IMR-90 (cell line): ENCODE data around the gene SPATA9. TPM values are rescaled to one million over a fixed set of nuclear protein-coding genes. Genes with fewer than 3 reads are reported as not detected.

Experiments
- ATAC-seq: fragments of 200-7000 bp; cut with Tn5 transposase; 2 replicates; pipeline ENCODE4 v1.9.1; 2020; ENCODE audit warnings: low read depth, mild to moderate bottlenecking, moderate library complexity
- BruUV-seq: library from RNA; stranded (reverse); fragments of 400-500 nt; replicated peaks from 2 replicates; lab custom pipeline; 2021; lab: Mats Ljungman, UMichigan
- CTCF ChIA-PET: fragments of 300-600 bp; formaldehyde crosslinking; extraction: SDS; loops from one replicate; lab custom pipeline; 2021; ENCODE audit warnings: antibody characterized with exemption; lab: Yijun Ruan, JAX
- POLR2A ChIA-PET: fragments of 300-600 bp; sonication (Branson Sonifier 250); formaldehyde crosslinking; loops from one replicate; lab custom pipeline; 2022; ENCODE audit warnings: antibody characterized with exemption; ENCODE audit not compliant: unreplicated experiment; lab: Charles Lee
- DNase-seq: peaks from one replicate; pipeline ENCODE4 v3.0.0; 2013
- H2AFZ ChIP-seq: replicated peaks from 2 replicates; pipeline ENCODE3; 2013; ENCODE audit warnings: low read length, mild to moderate bottlenecking; ENCODE audit not compliant: poor library complexity
- H2AK5ac ChIP-seq: 2 replicates; pipeline ENCODE4 v1.6.1; 2013; ENCODE audit warnings: low read depth, low read length, inconsistent platforms
- H2AK9ac ChIP-seq: replicated peaks from 2 replicates; pipeline ENCODE3; 2013; ENCODE audit warnings: mild to moderate bottlenecking, low read depth, low read length, moderate library complexity; ENCODE audit not compliant: poor library complexity
- H2BK120ac ChIP-seq: 2 replicates; pipeline ENCODE4 v1.6.1; 2013; ENCODE audit warnings: low read depth, low read length, inconsistent platforms
- H2BK15ac ChIP-seq: 3 replicates; pipeline ENCODE4 v1.6.1; 2013; ENCODE audit warnings: low read depth, low read length, inconsistent platforms
- H2BK20ac ChIP-seq: 2 replicates; pipeline ENCODE4 v1.6.1; 2013; ENCODE audit warnings: low read depth, mild to moderate bottlenecking, inconsistent platforms, low read length, moderate library complexity
- H2BK5ac ChIP-seq: 2 replicates; pipeline ENCODE4 v1.6.1; 2013; ENCODE audit warnings: mild to moderate bottlenecking, low read depth, low read length, inconsistent platforms; ENCODE audit not compliant: poor library complexity, severe bottlenecking
- H3K14ac ChIP-seq: replicated peaks from 2 replicates; pipeline ENCODE4 v1.6.1; 2013; ENCODE audit warnings: low read depth, low read length, inconsistent platforms
- H3K18ac ChIP-seq: 2 replicates; pipeline ENCODE4 v1.6.1; 2013; ENCODE audit warnings: low read depth, low read length, control low read depth
- H3K23ac ChIP-seq: 2 replicates; pipeline ENCODE4 v1.6.1; 2013; ENCODE audit warnings: low read depth, low read length, inconsistent platforms
- H3K27ac ChIP-seq: 2 replicates; pipeline ENCODE4 v1.5.1; 2013; ENCODE audit warnings: mild to moderate bottlenecking, control low read depth, low read length; ENCODE audit not compliant: insufficient read depth
- H3K27me3 ChIP-seq: 2 replicates; pipeline ENCODE4 v1.6.1; 2013; ENCODE audit warnings: low read length; ENCODE audit not compliant: control insufficient read depth, insufficient read depth
- H3K36me3 ChIP-seq: 2 replicates; pipeline ENCODE4 v1.6.1; 2013; ENCODE audit warnings: low read length, mixed read lengths; ENCODE audit not compliant: control insufficient read depth, insufficient read depth
- H3K4ac ChIP-seq: 2 replicates; pipeline ENCODE4 v1.6.1; 2013; ENCODE audit warnings: low read depth, low read length, inconsistent platforms
- H3K4me1 ChIP-seq: 2 replicates; pipeline ENCODE4 v1.6.1; 2013; ENCODE audit warnings: low read length, mixed read lengths; ENCODE audit not compliant: control insufficient read depth, insufficient read depth
- H3K4me2 ChIP-seq: 2 replicates; pipeline ENCODE4 v1.6.1; 2013; ENCODE audit warnings: low read depth, mild to moderate bottlenecking, control low read depth, low read length, moderate library complexity
- H3K4me3 ChIP-seq: 2 replicates; pipeline ENCODE4 v1.5.1; 2013; ENCODE audit warnings: low read depth, mild to moderate bottlenecking, control low read depth, low read length, moderate library complexity; ENCODE audit not compliant: insufficient read depth
- H3K56ac ChIP-seq: 2 replicates; pipeline ENCODE4 v1.6.1; 2013; ENCODE audit warnings: low read length, inconsistent platforms; ENCODE audit not compliant: insufficient read depth; ENCODE audit errors: extremely low read depth
- H3K79me1 ChIP-seq, 2 experiments: 2 replicates each; pipeline ENCODE4 v1.6.1; 2013; ENCODE audit warnings: low read length in 2 of 2, inconsistent platforms in 1 of 2, low read depth in 1 of 2
- H3K9ac ChIP-seq: 2 replicates; pipeline ENCODE4 v1.6.1; 2013; ENCODE audit warnings: low read depth, low read length, control low read depth
- H3K9me1 ChIP-seq: 2 replicates; pipeline ENCODE4 v1.6.1; 2013; ENCODE audit warnings: low read length, inconsistent platforms; ENCODE audit not compliant: insufficient read depth
- H3K9me3 ChIP-seq: 2 replicates; pipeline ENCODE4 v1.6.1; 2013; ENCODE audit warnings: low read length; ENCODE audit not compliant: control insufficient read depth, insufficient read depth
- H4K20me1 ChIP-seq: 2 replicates; pipeline ENCODE4 v1.6.1; 2013; ENCODE audit warnings: low read length, inconsistent platforms; ENCODE audit not compliant: insufficient read depth
- H4K5ac ChIP-seq: 2 replicates; pipeline ENCODE4 v1.6.1; 2013; ENCODE audit warnings: mild to moderate bottlenecking, low read depth, low read length, control low read depth
- H4K8ac ChIP-seq, 2 experiments: 2 replicates each; pipeline ENCODE4 v1.6.1; 2013; ENCODE audit warnings: low read depth in 2 of 2, low read length in 2 of 2, control low read depth in 1 of 2, inconsistent platforms in 1 of 2
- H4K91ac ChIP-seq: 2 replicates; pipeline ENCODE4 v1.6.1; 2013; ENCODE audit warnings: low read depth, low read length, inconsistent platforms; ENCODE audit not compliant: insufficient read depth
- BHLHE40 ChIP-seq: fragments of 150-350 bp; IDR thresholded peaks from 2 replicates; pipeline ENCODE4 v1.6.1; 2016; ENCODE audit warnings: mild to moderate bottlenecking, low read depth, low read length
- CHD1 ChIP-seq: IDR thresholded peaks from 2 replicates; pipeline ENCODE4 v1.6.1; 2012; ENCODE audit warnings: low read depth, low read length, improper control_type of control experiment
- CTCF ChIP-seq: conservative IDR thresholded peaks from 2 replicates; pipeline ENCODE4 v1.5.1; 2012; ENCODE audit warnings: mild to moderate bottlenecking, low read depth, low read length, improper control_type of control experiment
- MAFK ChIP-seq: IDR thresholded peaks from 2 replicates; pipeline ENCODE4 v1.6.1; 2012; ENCODE audit warnings: low read depth, low read length, improper control_type of control experiment
- MXI1 ChIP-seq: IDR thresholded peaks from 2 replicates; pipeline ENCODE4 v1.6.1; 2012; ENCODE audit warnings: low read depth, mild to moderate bottlenecking, low read length, moderate library complexity, borderline replicate concordance
- NFE2L2 ChIP-seq: fragments of 150-350 bp; IDR thresholded peaks from 2 replicates; pipeline ENCODE4 v1.6.1; 2016; ENCODE audit warnings: low read depth, mild to moderate bottlenecking, low read length
- POLR2A ChIP-seq: IDR thresholded peaks from 2 replicates; pipeline ENCODE4 v1.6.1; 2012; ENCODE audit warnings: mild to moderate bottlenecking, low read depth, low read length
- RFX5 ChIP-seq: IDR thresholded peaks from 2 replicates; pipeline ENCODE4 v1.8.0; 2012; ENCODE audit warnings: low read depth, mild to moderate bottlenecking, low read length, moderate library complexity
- SMC3 ChIP-seq: fragments of 150-350 bp; IDR thresholded peaks from 2 replicates; pipeline ENCODE4 v1.6.1; 2016; ENCODE audit warnings: low read depth, mild to moderate bottlenecking, antibody characterized with exemption, low read length, moderate library complexity
- USF2 ChIP-seq: fragments of 150-350 bp; IDR thresholded peaks from 2 replicates; pipeline ENCODE4 v1.6.1; 2017; ENCODE audit warnings: mild to moderate bottlenecking, antibody characterized with exemption, low read length, low read depth
- dilution Hi-C: fragments of 300-500 bp; cut with HindIII; formaldehyde crosslinking; loops from one replicate; pipeline ENCODE4 v1.14.3; 2018; ENCODE audit warnings: low sequenced_read_pairs; ENCODE audit not compliant: unreplicated experiment
- in situ Hi-C: fragments of 300-500 bp; cut with MboI; formaldehyde crosslinking; loops from 3 replicates; pipeline ENCODE4 v1.14.3; 2019; ENCODE audit warnings: low sequenced_read_pairs, inconsistent platforms, mixed read lengths
- intact Hi-C: fragments of 100-400 bp; cut with micrococcal nuclease; formaldehyde crosslinking; loops from 2 replicates; pipeline ENCODE4 v1.10.0; 2022
- polyA plus RNA-seq, 3 experiments: library from polyadenylated mRNA; depleted of rRNA; stranded (reverse); fragments of >200 nt; gene quantifications; 2 replicates each; pipeline ENCODE4 v1.2.3, GENCODE V29; 2012; ENCODE audit warnings: low replicate concordance in 1 of 3
- total RNA-seq: library from RNA; depleted of rRNA; stranded (reverse); fragments of >200 nt; gene quantifications from 2 replicates; pipeline ENCODE4 v1.2.3, GENCODE V29; 2012

SPATA9 gene
- total and polyA plus RNA-seq, 2 of the 4 experiments (the other 2 are of a cell fraction), result 0.72 to 0.86 TPM

GRCh38 chr5:95667678-95668077 is 15.1 kb downstream of the SPATA9 start:
- Histone ChIP-seq H3K36me3 (no peaks in the 10 kb centered on the region), H3K9me1 (peaks cover 4% of the 10 kb centered on the region), H3K14ac (0 out of 2 replicates have a peak overlapping the region, but pooled peaks have one; percentile 16), H3K4ac (no peak overlapping the region; the same call in 1 of the 2 replicates), H3K4me3 (no peak overlapping the region), H3K27me3 (no peaks in the 10 kb centered on the region), H3K9me3 (no peaks in the 10 kb centered on the region), H3K23ac (no peak overlapping the region), H2AK9ac (no peak overlapping the region), H4K8ac (no peak overlapping the region), H2BK5ac (no peak overlapping the region), H3K27ac (no peak overlapping the region), H2AK5ac (no peak overlapping the region), H4K5ac (no peak overlapping the region), H3K4me1 (peaks cover 14% of the 10 kb centered on the region), H2BK120ac (no peak overlapping the region), H3K56ac (no peak overlapping the region), H2BK15ac (no peak overlapping the region), H3K4me2 (no peak overlapping the region), H2AFZ (no peak overlapping the region), H4K91ac (no peak overlapping the region), H3K18ac (no peak overlapping the region), H3K9ac (no peak overlapping the region), H3K79me1 (peaks cover 0 to 7% of the 10 kb centered on the region in 2 experiments; a peak in 1 of 4 replicates), H2BK20ac (no peak overlapping the region), H4K20me1 (no peaks in the 10 kb centered on the region)
- dilution Hi-C loops, result no loop called here
- ChIA-PET CTCF (interaction anchor here (1.1 kb wide), 1 partner anchor 179 kb away, joined by 3 read pairs; no protein-coding TSS in a partner anchor), POLR2A (no interaction called here)
- intact Hi-C loops, result no loop called here
- DNase-seq (no peak), ATAC-seq (no peak)
- in situ Hi-C loops, result loop anchor here (5.0 to 10.0 kb wide), 2 partner anchors 65 to 177 kb away; partner anchors contain the start of gene RHOBTB3
- no peak for TF ChIP-seq BHLHE40
- TF ChIP-seq NFE2L2, result no peak
- no peak for TF ChIP-seq CTCF
- TF ChIP-seq MXI1, result no peak
- no peak for TF ChIP-seq CHD1
- TF ChIP-seq MAFK, result no peak
- no peak for TF ChIP-seq USF2
- no peak for TF ChIP-seq RFX5
- no peak for TF ChIP-seq POLR2A
- no peak for TF ChIP-seq SMC3
- no TSS peak for BruUV-seq
